Activated CD8-positive, alpha-beta memory T cell treated with anti-CD3 and anti-CD28 coated beads, Interleukin-2, amount 50 U/mL, for 24 hours (primary cell): ENCODE measurements around the gene DTX3L.
"Not testable (repeated sequence)": the region's sequence is repeated elsewhere in the genome, so short reads cannot be mapped to it uniquely, and the experiment has no call there.

Source experiments
- DNase-seq: peaks from one replicate; pipeline ENCODE4 v3.0.0-alpha.2; 2020; ENCODE audit errors: extremely low read depth

The DTX3L gene

DNA sequence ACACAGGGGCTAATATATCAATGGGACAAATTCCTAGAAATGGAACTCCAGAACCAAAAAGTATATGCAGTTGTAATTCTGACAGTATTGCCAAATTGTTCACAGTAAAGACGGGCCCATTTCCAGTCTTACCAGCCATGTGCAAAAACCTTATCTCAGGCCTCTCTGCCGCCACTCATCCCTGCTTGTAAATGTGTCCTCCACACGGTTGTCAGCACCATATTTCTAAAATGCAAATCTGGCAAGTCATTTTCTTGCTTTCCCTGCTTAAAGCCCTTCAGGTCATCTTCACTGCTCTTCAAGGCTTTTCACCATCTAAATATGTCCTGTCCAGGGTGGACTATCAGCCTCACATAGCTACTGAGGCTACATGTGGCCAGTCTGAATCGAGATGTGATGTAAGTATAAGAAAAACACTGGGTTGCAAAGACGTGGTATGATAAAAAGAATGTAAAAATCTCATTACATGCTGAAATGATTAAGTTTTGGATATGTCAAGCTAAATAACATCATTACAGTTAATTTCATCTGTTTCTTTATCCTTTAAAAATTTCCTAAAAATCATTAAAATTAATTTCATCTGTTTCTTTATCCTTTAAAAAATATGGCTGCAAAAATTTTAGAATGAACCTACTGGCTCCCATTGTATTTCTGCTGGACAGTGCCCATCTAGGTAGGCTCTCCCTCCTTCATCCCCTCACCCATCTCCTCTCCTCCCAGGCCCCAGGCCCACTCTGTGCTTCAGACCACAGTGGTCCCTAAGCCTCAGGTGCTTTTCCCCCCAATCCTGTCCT, 1.0 kb upstream of the DTX3L start:
- DNase-seq = no peak

GRCh38 chr3:122563717-122564025, 467 bp upstream of the DTX3L start:
- DNase-seq = no peak

GRCh38 chr3:122568131-122568530, 4.0 kb downstream of the DTX3L start:
- DNase-seq = not testable (repeated sequence)

DNA sequence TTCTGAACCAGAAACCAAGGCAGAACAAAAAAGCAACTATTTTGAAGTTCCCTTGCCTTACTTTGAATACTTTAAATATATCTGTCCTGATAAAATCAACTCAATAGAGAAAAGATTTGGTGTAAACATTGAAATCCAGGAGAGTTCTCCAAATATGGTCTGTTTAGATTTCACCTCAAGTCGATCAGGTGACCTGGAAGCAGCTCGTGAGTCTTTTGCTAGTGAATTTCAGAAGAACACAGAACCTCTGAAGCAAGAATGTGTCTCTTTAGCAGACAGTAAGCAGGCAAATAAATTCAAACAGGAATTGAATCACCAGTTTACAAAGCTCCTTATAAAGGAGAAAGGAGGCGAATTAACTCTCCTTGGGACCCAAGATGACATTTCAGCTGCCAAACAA, 4.6 kb downstream of the DTX3L start:
- DNase-seq = no peak

DNA sequence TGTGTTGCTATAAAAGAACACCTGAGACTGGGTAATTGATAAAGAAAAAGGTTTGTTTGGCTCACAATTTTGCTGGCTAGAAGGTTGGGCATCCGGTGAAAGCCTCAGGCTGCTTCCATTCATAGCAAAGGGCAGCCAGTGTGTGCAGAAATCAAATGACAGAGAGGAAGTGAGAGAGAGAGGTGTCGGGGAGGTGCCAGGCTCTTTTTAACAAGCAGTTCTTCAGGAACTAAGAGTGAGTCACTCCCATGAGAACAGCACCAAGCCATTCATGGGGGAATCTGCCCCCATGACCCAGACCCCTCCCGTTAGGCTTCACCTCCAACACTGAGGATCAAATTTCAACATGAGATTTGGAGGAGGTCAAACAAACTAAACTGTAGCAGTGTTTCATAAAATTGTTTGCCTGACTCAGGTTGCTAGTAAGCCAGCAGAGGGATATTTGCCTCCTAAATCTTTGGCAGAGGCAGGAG, 8.8 kb downstream of the DTX3L start:
- DNase-seq = no peak

GRCh38 chr3:122576174-122576940, 12.2 kb downstream of the DTX3L start:
- DNase-seq = no peak

DNA sequence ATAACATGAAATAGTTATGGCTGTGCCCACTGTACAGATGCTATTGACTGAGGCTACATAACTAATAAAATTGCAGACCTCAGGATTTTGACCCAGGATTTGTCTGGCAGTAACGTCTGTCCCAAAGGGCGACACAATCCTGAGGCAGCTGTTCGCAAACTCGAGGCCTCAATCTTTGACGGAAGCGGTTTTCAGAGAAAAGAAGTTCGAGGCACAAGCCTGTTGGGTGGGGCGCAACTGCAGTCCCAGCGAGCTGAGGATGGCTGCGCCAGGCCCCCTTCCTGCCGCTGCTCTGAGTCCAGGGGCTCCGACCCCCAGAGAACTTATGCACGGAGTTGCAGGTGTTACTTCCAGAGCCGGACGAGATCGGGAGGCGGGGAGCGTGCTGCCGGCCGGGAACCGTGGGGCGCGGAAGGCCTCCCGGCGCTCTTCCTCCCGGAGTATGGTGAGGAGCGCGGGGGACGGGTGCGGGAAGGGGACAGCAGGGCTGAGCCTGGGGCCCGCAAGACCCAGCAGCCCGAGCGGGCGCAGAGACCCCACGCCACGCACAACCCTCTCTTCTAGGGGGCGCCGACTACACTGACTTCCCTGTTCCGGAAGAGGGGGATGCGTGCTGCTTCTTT, 13.4 kb downstream of the DTX3L start, which contains the start of gene PARP15:
Gene PARP15, plus strand, starts transcription at position 242 of the 623 bp plus-strand sequence. Its CDS starts 18 bp downstream, at position 260.
- no peak for DNase-seq

- DNase-seq = no peak
Observed at GRCh38 chr3:122578069-122578740, 14.1 kb downstream of the DTX3L start.

- no peak for DNase-seq
Observed at GRCh38 chr3:122580470-122580869, 16.3 kb downstream of the DTX3L start.

GRCh38 chr3:122581622-122582021, 17.5 kb downstream of the DTX3L start:
- DNase-seq = no peak

DNA sequence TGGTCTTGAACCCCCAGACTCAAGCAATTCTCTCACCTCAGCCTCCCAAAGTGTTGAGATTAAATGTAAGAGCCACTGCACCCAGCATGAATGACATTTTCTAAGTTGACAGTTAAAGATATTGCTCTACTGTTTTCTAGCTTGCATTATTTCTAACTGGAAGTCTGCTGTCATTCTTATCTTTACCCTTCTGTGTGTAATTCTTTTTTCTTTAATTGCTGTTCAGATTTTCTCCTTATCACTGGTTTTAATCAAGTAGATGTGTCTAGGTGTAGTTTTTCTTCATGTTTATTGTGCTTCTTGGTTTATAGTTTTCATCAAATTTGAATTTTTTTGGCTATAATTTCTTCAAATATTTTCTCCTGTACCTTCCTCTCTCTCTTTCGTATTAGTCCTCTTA, 18.3 kb downstream of the DTX3L start:
- no peak for DNase-seq

GRCh38 chr3:122586098-122586497, 22.0 kb downstream of the DTX3L start:
- DNase-seq = no peak

DNA sequence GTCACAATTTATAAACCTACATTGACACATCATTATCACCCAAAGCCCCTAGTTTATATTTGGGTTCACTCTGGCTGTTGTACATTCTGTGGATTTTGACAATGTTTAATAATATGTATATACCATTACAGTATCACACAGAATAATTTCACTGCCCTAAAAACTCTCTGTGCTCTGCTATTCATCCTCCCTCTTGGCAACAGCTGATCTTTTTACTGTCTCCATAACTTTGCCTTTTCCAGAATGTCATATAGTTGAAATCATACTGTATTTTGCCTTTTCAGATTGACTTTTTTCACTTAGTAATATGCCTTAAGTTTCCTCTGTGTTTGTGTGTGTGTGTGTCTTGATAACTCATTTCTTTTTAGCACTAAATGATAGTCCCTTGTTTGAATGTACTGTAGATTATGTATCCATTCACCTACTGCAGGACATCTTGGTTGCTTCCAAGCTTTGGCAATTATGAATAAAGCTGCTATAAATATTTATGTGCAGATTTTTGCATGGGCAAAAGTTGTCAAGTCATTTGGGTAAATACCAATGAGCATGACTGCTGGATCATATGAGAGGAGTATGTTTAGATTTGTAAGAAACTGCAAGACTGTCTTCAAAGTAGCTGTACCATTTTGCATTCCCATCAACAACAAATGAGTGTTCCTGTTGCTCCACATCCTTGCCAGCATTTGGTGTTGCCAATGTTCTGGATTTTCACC, 22.8 kb downstream of the DTX3L start:
- DNase-seq = no peak

DNA sequence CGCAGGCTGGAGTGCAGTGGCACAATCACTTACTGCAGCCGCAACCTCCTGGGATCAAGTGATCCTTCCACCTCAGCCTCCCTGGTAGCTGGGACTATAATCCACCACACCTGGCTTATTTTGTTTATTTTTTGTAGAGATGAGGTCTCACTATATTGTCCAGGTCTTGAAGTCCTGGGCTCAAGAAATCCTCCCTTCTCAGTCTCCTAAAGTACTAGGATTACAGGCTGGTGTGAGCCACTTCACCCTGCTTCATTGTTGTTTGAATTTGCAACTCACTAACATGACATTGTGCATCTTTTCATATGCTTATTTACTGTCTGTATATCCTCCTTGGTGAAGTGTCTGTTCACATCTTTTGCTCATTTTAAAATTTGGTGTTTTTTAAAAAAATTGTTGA, 23.4 kb downstream of the DTX3L start:
- DNase-seq = no peak

DNA sequence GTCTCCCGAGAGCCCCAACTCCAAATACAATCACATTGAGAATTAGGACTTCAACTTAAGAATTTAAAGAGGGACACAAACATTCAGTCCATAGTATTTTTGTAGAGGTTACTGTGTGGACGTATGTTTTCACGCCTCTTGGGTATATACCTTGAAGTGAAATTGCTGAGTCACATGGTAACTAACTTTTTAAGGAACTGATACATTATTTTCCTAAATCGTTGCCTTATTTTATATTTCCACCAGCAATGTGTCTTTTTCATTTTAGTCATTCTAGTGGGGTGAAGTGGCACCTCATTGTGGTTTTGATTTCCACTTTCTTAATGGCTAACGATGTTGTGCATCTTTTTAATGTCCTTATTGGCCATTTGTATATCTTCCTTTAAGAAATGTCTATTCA, 25.2 kb downstream of the DTX3L start:
- no peak for DNase-seq

GRCh38 chr3:122590610-122591009, 26.5 kb downstream of the DTX3L start:
- DNase-seq = no peak

GRCh38 chr3:122594025-122594424, 29.9 kb downstream of the DTX3L start:
- no peak for DNase-seq

GRCh38 chr3:122598151-122598550, 34.0 kb downstream of the DTX3L start:
- DNase-seq = no peak

DNA sequence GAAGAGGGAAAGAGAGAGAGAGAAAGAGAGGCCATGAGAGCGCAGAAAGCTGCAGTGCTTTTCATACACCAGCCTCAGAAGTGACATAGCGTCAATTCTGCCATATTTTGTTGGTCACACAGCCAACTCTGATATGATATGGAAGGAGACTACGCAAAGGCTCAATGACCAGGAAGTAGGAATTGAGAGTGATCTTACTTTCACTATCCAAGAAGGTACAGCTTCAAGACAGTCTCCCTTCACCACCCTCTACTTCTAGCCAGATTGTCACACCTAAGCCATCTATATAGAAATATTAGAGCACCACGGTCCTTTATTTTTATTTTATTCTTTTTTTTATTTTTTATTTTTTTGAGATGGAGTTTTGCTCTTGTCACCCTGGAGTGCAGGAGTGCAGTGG, 34.4 kb downstream of the DTX3L start:
- no peak for DNase-seq

DNA sequence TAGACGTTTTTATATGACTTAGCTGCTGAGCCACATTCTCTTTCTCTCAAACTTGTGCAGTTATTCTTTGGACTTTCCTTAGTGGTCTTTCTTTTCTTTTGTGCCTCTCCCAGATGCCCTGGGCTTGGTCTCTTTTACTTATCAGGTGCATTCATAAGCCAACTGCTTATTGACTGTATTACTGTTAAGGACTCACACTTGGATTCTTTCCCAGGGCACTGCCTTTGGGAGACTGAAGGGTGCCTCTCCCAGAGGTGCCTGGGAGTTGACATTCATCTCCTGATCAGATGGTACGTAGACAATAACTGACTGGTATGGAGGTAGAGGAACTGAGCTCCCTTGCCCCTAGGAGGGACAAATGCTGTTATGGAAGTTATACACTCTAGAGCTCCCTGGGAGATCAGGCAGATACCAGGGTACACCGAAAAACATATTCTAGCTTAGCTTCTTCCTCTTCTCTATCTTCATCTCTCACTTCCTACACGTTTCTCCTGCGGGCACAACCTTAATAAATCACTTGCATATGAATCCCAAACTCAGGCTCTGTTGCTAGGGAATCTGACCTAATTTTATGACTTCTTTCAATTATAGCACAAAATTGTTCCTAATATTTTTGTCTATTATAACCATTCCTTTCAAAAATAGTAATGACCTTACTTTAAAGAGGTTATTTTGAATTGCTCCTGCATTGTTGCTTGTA, 38.0 kb downstream of the DTX3L start:
- DNase-seq = no peak

DNA sequence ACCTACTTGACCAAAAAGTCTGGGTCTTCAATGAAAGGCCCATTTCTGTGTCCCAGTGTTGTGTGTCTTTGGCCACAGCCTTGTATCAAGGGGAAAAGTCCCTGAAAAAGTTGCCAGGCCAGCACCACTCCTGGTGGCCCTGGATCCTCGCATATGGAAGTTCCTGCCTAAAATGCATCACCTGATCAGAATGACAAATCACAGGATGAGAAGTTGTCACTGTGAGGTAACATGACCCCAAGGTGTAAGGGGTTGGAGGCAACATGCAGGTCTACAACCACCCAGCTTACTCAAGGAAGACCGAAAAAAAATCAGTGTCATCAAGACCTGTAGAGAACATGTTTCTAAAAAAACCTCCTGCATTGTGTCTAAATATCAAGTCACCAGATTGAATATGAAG, 38.9 kb downstream of the DTX3L start:
- no peak for DNase-seq
